Neuron (in vitro differentiated cells): ENCODE data around the gene CHGA.

Experiments used
- H2AFZ ChIP-seq: one replicate; pipeline ENCODE4 v1.6.1; 2013; ENCODE audit warnings: low read depth, mild to moderate bottlenecking, inconsistent platforms, low read length, moderate library complexity
- H3K27me3 ChIP-seq: one replicate; pipeline ENCODE4 v1.6.1; 2013; ENCODE audit warnings: low read length; ENCODE audit not compliant: insufficient read depth
- H3K36me3 ChIP-seq: one replicate; pipeline ENCODE4 v1.6.1; 2013; ENCODE audit warnings: low read length; ENCODE audit not compliant: insufficient read depth
- H3K4me1 ChIP-seq: one replicate; pipeline ENCODE4 v1.6.1; 2013; ENCODE audit warnings: low read length; ENCODE audit not compliant: insufficient read depth
- H3K4me3 ChIP-seq: 2 replicates; pipeline ENCODE4 v1.5.1; 2013; ENCODE audit warnings: mild to moderate bottlenecking, low read length, moderate library complexity
- H3K9me3 ChIP-seq: one replicate; pipeline ENCODE4 v1.6.1; 2013; ENCODE audit warnings: low read length

CHGA gene, protein sequence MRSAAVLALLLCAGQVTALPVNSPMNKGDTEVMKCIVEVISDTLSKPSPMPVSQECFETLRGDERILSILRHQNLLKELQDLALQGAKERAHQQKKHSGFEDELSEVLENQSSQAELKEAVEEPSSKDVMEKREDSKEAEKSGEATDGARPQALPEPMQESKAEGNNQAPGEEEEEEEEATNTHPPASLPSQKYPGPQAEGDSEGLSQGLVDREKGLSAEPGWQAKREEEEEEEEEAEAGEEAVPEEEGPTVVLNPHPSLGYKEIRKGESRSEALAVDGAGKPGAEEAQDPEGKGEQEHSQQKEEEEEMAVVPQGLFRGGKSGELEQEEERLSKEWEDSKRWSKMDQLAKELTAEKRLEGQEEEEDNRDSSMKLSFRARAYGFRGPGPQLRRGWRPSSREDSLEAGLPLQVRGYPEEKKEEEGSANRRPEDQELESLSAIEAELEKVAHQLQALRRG

DNA sequence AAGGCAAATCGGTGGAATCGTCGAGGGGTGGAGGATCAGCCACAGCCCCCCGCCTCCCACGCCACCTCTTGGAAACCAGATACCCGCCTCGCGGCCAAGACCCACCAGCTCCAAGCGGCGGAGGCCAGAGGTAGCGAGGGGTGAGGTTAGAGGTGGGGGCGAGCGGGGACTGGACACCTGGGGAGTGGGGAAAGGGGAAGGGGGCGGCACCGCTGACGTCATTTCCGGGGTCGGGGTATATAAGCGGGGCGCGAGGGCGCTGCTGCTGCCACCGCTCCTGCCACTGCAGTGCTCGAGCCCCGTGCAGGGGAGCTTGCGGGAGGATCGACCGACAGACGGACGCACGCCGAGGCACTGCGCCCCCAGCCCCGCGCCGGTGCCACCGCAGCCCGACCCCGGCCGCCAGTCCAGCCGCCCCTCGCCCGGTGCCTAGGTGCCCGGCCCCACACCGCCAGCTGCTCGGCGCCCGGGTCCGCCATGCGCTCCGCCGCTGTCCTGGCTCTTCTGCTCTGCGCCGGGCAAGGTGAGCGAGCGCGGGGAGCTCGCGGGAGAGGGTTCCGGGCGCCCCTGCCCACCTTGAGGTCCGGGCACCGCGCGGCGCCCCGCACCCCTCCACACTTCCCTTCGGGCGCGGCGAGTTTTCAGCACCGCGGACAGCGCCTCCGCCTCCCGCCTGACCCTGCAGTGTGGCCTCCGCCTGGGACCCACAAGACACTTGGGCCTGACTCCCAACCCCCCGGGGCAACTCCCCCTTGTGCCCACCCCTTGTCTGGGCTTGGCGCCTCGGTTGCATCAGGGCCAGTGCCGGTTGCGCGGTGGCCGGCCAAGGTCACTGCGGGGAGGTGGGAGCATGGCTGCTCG is at the start of gene CHGA:
Gene CHGA, plus strand, starts transcription at position 268 of the 861 bp plus-strand sequence. Its CDS starts 210 bp downstream, at position 478.
- peaks cover 4% of the 10 kb centered on the region for H3K4me1 ChIP-seq
- peak within 1 kb of the TSS; percentile 61 for H3K4me3 ChIP-seq
- H3K36me3 ChIP-seq: no peaks in the 10 kb centered on the region
- H3K9me3 ChIP-seq: no peaks in the 10 kb centered on the region
- H3K27me3 ChIP-seq: peaks cover 19% of the 10 kb centered on the region
- H2AFZ ChIP-seq: peak within 1 kb of the TSS; percentile 92

DNA sequence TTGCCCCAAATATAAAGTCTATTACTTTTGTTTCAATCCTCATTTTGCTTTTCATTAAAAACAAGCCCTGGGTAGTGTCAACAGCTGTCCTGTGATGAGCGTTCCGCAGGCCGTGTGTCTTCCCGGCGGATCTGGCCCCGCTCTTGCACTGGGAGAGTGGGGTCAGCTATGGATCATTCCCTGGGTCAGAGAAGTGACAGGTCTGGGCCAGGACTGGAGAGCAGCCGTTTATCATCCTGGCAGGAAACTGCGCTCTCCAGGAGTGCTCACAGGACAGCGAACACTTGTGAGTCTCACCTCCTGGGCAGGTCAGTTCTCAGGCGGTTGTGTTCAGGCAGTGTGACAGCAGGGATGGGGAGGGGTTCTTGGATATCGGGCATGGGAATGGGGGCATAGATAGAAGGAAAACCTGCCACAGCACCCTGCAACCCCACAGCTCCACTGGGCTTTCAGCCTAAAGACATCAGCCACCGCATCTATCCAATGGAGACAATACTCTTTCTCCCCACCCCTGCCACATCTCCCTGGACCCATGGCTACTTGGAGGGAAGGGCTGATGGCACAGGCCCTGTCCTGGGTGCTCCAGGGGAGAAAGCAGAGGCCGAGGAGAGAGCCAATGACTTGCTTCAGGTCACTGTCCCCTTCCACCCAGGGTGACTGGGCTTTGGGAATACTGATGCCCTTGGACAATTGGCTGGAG is 47.8 kb upstream of the CHGA start:
- Histone ChIP-seq H3K9me3 (no peaks in the 10 kb centered on the region), H3K27me3 (peaks cover 2% of the 10 kb centered on the region), H3K36me3 (no peaks in the 10 kb centered on the region), H3K4me3 (no peak overlapping the region), H3K4me1 (peaks cover 10% of the 10 kb centered on the region), H2AFZ (no peak overlapping the region)

DNA sequence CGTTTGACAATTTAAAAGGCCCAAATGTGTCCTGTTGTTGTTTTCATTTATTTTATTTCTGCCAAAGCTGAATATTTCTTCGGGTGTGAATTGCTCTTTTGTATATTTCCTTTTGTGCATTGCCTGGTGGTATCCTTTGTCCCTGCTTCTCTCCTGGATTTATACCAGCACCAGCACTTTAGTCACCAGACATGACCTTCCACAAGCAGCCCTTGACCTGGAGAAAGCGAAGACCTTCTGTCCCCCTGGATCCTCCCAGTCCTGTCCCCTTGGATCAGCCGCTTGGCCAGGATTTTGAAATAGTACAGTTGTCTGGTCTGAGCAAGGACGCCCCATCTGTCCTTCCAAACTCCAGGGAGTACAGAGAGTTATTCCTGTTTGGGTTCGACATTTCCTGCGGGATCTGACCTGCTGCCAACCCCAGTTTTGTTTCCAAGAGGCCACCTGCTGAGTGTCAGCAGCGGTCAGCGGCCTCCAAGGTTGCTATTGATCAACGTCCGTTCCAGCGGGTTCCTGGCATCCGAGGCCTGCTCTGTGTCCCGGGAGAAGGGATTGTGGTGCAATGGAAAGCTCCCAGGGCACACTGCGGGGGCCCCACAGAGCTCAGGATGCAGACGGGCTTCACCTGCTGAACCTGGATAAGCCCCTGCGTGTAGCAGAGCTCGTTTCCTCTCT is 45.1 kb upstream of the CHGA start:
- H3K4me3 ChIP-seq: no peak overlapping the region
- no peaks in the 10 kb centered on the region for H3K36me3 ChIP-seq
- H3K27me3 ChIP-seq: peaks cover 2% of the 10 kb centered on the region
- peaks cover 10% of the 10 kb centered on the region for H3K4me1 ChIP-seq
- peak overlapping the region; percentile 9 for H2AFZ ChIP-seq
- no peaks in the 10 kb centered on the region for H3K9me3 ChIP-seq

DNA sequence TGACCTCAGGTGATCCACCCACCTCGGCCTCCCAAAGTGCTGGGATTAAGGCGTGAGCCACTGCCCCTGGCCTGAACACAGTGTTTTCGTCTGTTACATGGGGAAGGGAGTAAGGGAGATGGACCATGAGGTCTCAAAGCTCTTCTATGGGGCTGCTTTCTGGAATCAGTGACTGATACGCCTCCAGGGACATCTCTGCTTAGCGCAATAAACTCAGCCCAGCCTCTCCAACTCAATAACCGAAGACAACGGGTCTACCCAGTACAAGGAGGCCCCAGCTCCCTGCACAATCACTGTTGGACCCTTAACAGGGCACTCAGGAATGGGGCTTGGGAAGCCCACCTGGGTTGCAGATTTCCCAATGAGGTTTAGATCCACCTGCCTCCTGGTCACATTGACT is 42.6 kb upstream of the CHGA start:
- Histone ChIP-seq H3K4me3 (no peak overlapping the region), H3K4me1 (peaks cover 10% of the 10 kb centered on the region), H2AFZ (no peak overlapping the region), H3K9me3 (no peaks in the 10 kb centered on the region), H3K36me3 (no peaks in the 10 kb centered on the region), H3K27me3 (peaks cover 2% of the 10 kb centered on the region)

DNA sequence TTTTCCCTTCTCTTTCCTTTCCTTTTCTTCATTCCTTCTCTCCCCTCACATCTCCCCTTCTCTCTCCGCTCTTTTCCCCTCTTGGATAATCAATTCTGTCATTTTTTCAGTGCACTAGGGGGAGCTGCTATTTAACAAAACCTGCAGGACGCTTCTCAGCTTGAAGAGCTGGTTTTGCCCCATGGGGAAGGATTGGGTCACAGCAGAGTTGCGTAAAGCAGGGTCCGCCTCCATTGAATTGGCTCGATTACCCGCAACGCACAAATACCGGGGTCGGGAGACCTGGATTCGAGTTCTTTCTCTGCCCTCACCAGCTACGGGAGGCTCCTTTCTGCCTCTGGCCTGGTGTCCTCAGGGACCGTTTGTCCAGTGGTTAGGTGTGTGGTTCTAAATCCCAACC is 42.1 kb upstream of the CHGA start:
- Histone ChIP-seq H3K36me3 (no peaks in the 10 kb centered on the region), H3K27me3 (peaks cover 2% of the 10 kb centered on the region), H3K4me3 (no peak overlapping the region), H3K4me1 (peaks cover 10% of the 10 kb centered on the region), H2AFZ (no peak overlapping the region), H3K9me3 (no peaks in the 10 kb centered on the region)

DNA sequence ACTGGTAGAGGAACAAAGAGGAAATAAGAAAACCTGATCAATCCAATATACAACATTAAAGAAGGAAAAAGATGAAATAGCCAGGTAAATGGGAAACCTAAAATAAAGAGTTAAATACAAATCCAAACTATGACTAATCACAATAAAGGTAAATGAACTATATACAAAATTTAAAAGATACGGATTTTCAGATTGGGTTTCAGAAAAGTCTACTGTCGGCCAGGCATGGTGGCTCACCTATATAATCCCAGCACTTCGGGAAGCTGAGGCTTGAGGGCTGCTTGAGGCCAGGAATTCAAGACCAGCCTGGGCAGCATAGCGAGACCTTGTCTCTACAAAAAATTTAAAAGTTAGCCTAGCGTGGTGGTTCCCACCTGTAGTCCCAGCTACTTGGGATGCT is 39.9 kb upstream of the CHGA start:
- Histone ChIP-seq H3K4me1 (peaks cover 4% of the 10 kb centered on the region), H3K9me3 (no peaks in the 10 kb centered on the region), H2AFZ (no peak overlapping the region), H3K4me3 (no peak overlapping the region), H3K27me3 (peaks cover 2% of the 10 kb centered on the region), H3K36me3 (no peaks in the 10 kb centered on the region)

DNA sequence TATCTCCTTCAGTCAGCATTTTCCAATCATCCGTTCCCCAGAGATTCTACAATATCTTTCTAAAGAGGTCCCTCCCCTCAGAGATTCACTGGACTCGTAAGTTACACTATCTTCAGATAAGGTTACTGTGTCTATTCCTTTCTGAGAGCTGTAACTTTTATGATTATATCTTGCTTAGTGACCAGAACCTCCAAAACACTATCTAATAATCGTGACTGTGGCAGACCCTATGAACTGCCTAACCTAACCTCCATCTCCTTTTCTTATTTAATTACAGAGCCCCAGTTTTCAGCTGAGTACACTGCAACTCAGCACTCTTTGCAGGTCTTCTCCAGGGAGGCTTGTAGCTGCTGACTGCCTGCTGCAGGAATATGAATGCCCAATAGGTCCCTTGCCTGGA is 38.5 kb upstream of the CHGA start:
- H3K27me3 ChIP-seq: no peaks in the 10 kb centered on the region
- no peak overlapping the region for H3K4me3 ChIP-seq
- H3K4me1 ChIP-seq: no peaks in the 10 kb centered on the region
- H2AFZ ChIP-seq: no peak overlapping the region
- no peaks in the 10 kb centered on the region for H3K9me3 ChIP-seq
- H3K36me3 ChIP-seq: no peaks in the 10 kb centered on the region

DNA sequence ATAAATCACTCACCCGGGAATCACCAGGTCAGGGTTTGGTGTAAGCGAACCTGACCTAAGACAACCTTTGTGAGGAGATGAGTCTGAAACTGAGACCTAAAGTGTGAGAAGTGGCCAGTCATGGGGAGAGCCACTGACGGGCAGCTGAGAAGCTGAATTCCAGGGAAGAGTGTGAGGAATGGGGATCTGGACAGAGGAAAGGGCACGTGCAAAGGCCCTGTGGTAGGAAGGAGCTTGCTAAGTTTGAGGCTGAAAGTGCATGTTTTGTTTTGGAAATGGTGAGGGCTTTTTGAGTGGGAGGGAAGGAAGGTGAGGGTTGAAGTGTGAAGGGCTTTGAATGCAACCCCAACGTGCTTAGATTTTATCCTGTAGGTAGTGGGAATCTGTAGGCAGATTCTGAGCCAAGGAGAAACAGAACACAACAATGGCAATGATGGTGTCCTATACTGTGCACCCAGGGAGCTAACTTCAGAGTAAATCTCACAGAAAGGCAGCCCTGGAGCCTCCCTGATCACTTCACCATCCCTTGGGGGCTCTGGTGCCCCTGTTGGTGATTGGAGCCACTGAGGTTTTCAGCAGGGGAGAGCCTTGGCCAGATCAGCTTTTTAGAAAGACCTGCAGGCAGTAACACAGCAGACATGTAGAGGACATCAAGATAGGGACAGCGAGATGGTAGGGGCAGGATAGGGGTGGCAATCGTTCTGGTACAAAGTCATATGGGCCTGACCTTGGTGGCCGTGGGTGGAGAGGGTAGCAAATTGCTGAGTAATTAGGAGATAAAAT is 37.5 kb upstream of the CHGA start:
- no peaks in the 10 kb centered on the region for H3K4me1 ChIP-seq
- no peaks in the 10 kb centered on the region for H3K27me3 ChIP-seq
- no peak overlapping the region for H2AFZ ChIP-seq
- H3K9me3 ChIP-seq: no peaks in the 10 kb centered on the region
- no peak overlapping the region for H3K4me3 ChIP-seq
- no peaks in the 10 kb centered on the region for H3K36me3 ChIP-seq

DNA sequence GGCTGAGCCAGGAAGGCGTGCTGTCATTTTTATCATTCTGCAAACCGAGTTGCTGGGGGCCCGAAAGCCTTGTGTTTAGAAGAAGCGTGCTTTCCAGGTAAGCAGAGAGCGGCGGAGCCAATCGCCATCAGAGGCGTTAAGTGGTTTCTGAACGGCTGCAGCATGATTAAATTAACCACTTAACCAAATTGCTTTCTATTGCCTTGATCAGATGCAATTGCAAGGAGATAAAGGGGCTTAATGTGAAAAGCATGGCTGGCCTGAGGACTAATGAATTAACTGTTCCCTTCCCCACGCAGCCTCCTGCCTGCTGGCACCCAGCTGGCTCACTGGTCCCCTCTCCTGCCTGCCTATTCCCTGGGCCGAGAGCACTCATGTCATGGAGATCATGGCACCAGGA is 36.6 kb upstream of the CHGA start:
- H2AFZ ChIP-seq: no peak overlapping the region
- H3K27me3 ChIP-seq: no peaks in the 10 kb centered on the region
- H3K36me3 ChIP-seq: no peaks in the 10 kb centered on the region
- no peak overlapping the region for H3K4me3 ChIP-seq
- H3K9me3 ChIP-seq: no peaks in the 10 kb centered on the region
- H3K4me1 ChIP-seq: peaks cover 3% of the 10 kb centered on the region

DNA sequence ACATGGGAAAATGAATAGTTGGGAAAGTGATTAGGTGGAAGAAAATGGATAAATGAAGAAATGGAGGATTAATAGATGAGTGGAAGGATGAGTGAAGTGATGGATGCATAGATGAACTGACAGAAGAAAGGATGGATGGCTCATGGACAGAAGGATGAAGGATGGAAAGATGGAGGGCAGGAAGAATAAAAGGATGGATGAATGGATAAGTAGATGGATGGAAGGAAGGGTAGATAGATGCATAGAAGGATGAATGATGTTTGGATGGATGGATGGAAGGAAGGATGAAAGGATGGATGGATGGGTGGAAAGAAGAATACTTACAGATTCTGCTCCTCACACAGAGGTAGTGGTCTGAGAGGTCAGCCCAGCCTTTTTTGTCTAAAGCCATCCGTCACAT is 35.8 kb upstream of the CHGA start:
- H3K27me3 ChIP-seq: no peaks in the 10 kb centered on the region
- peaks cover 8% of the 10 kb centered on the region for H3K4me1 ChIP-seq
- no peak overlapping the region for H2AFZ ChIP-seq
- no peak overlapping the region for H3K4me3 ChIP-seq
- H3K9me3 ChIP-seq: no peaks in the 10 kb centered on the region
- no peaks in the 10 kb centered on the region for H3K36me3 ChIP-seq

DNA sequence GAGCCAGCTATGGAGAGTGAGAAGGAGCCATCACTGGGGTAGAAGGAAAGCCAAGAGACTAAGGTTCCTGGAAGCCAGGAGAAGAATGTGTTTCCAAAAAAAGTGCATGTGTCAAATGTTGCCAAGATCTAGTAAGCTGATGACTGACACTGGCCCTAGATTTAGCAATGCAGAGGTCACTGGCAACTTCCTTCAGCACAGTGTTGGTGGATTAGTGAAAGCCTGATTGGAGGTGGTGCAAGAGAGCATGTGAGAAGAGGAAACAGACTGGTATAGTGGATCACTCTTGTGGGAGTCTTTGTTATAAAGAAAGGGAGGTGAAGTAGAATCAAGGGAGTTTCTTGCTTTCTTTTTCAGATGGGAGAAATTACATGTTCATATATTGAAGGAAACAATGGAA is 34.1 kb upstream of the CHGA start:
- H3K27me3 ChIP-seq: no peaks in the 10 kb centered on the region
- no peaks in the 10 kb centered on the region for H3K36me3 ChIP-seq

More for the DNA sequence above, 34.1 kb upstream of the CHGA start:
- Histone ChIP-seq H3K4me3 (no peak overlapping the region), H3K9me3 (no peaks in the 10 kb centered on the region), H3K4me1 (peaks cover 8% of the 10 kb centered on the region), H2AFZ (no peak overlapping the region)
